H1 (cell line): ENCODE results near the gene ASCC1. TPM values are rescaled to one million over a fixed set of nuclear protein-coding genes. Genes with fewer than 3 reads are reported as not detected.

ENCODE experiments used
- CTCF ChIA-PET: fragments of 300-600 bp; sonication (Branson Sonifier 250); formaldehyde crosslinking; loops from one replicate; lab custom pipeline; 2021; ENCODE audit not compliant: partially characterized antibody; lab: Charles Lee
- POLR2A ChIA-PET: fragments of 300-600 bp; sonication (Branson Sonifier 250); formaldehyde crosslinking; loops from one replicate; lab custom pipeline; 2021; ENCODE audit warnings: inconsistent platforms; ENCODE audit not compliant: partially characterized antibody; lab: Charles Lee
- DNase-seq, 2 experiments: peaks; one replicate each; pipeline versions ENCODE4 v3.0.0 to v3.0.0-alpha.2; 2010 to 2022; ENCODE audit warnings: low spot score in 2 of 2, low read depth in 1 of 2, mixed read lengths in 1 of 2
- FAIRE-seq: peaks from 2 replicates; lab custom pipeline; 2011; peaks lifted over from hg19 to GRCh38; lab: Jason Lieb, UNC
- H2AFZ ChIP-seq: 2 replicates; pipeline ENCODE4 v1.8.1; 2012; ENCODE audit warnings: low read length, inconsistent platforms
- H2AK5ac ChIP-seq: 2 replicates; pipeline ENCODE4 v1.6.1; 2013; ENCODE audit warnings: low read depth, low read length
- H2BK120ac ChIP-seq: replicated peaks from 2 replicates; pipeline ENCODE3; 2013; ENCODE audit warnings: low read depth, low read length, inconsistent platforms
- H2BK12ac ChIP-seq: 2 replicates; pipeline ENCODE4 v1.6.1; 2013; ENCODE audit warnings: low read depth, low read length
- H2BK15ac ChIP-seq: 2 replicates; pipeline ENCODE4 v1.6.1; 2013; ENCODE audit warnings: low read length
- H2BK20ac ChIP-seq: 2 replicates; pipeline ENCODE4 v1.6.1; 2013; ENCODE audit warnings: low read length
- H2BK5ac ChIP-seq: 2 replicates; pipeline ENCODE4 v1.6.1; 2013; ENCODE audit warnings: low read depth, low read length
- H3K14ac ChIP-seq: 2 replicates; pipeline ENCODE4 v1.6.1; 2013; ENCODE audit warnings: inconsistent platforms; ENCODE audit not compliant: insufficient read length
- H3K18ac ChIP-seq: 2 replicates; pipeline ENCODE4 v1.6.1; 2013; ENCODE audit warnings: low read length; ENCODE audit errors: extremely low read depth
- H3K23ac ChIP-seq: 2 replicates; pipeline ENCODE4 v1.6.1; 2013; ENCODE audit warnings: inconsistent platforms; ENCODE audit not compliant: insufficient read length
- H3K23me2 ChIP-seq: 2 replicates; pipeline ENCODE4 v1.6.1; 2013; ENCODE audit warnings: low read depth, low read length
- H3K27ac ChIP-seq: 2 replicates; pipeline ENCODE4 v1.6.1; 2011; ENCODE audit warnings: low read depth, low read length, inconsistent platforms
- H3K27me3 ChIP-seq, 4 experiments: replicated peaks in 1 of 4; 1 replicate in 1 of 4; 2 replicates in 3 of 4; pipeline versions ENCODE4 v1.6.1 to v1.8.1; 2011 to 2013; ENCODE audit warnings: low read length in 3 of 4, mild to moderate bottlenecking in 3 of 4, inconsistent platforms in 2 of 4, mixed read lengths in 2 of 4, moderate library complexity in 1 of 4; ENCODE audit not compliant: control insufficient read depth in 3 of 4, insufficient read depth in 3 of 4; ENCODE audit errors: extremely low read depth in 1 of 4
- H3K36me3 ChIP-seq, 4 experiments: 2 replicates each; pipeline versions ENCODE4 v1.6.1 to v1.8.1; 2011 to 2013; ENCODE audit warnings: mild to moderate bottlenecking in 4 of 4, low read length in 3 of 4, moderate library complexity in 2 of 4, control low read depth in 1 of 4, inconsistent platforms in 1 of 4; ENCODE audit not compliant: insufficient read depth in 4 of 4, control insufficient read depth in 2 of 4
- H3K4ac ChIP-seq: replicated peaks from 2 replicates; pipeline ENCODE3; 2013; ENCODE audit warnings: low read length, low read depth, mixed read lengths, inconsistent platforms; ENCODE audit not compliant: insufficient read length
- H3K4me1 ChIP-seq, 4 experiments: replicated peaks in 1 of 4; 1 replicate in 1 of 4; 2 replicates in 3 of 4; pipeline versions ENCODE4 v1.6.1 to v1.8.1; 2011 to 2013; ENCODE audit warnings: low read length in 3 of 4, inconsistent platforms in 2 of 4, mixed read lengths in 1 of 4; ENCODE audit not compliant: insufficient read depth in 4 of 4, control insufficient read depth in 3 of 4
- H3K4me2 ChIP-seq, 2 experiments: 2 replicates each; pipeline versions ENCODE4 v1.6.1 to v1.8.1; 2011 to 2013; ENCODE audit warnings: low read depth in 2 of 2, low read length in 2 of 2, control low read depth in 1 of 2, inconsistent platforms in 1 of 2, mild to moderate bottlenecking in 1 of 2; ENCODE audit not compliant: insufficient read depth in 1 of 2
- H3K4me3 ChIP-seq, 4 experiments: fragments of 200-600, 300-600 bp in 1 of 4; sonication (generic), shearing (Covaris generic), sonication (Bioruptor Twin) in 1 of 4; 2 replicates each; pipeline versions ENCODE4 v1.5.1 to v1.8.1; 2011 to 2016; ENCODE audit warnings: low read length in 4 of 4, low read depth in 3 of 4, control low read depth in 2 of 4, inconsistent platforms in 2 of 4, mild to moderate bottlenecking in 2 of 4, mixed read lengths in 1 of 4, moderate library complexity in 1 of 4; ENCODE audit not compliant: insufficient read depth in 2 of 4; ENCODE audit errors: extremely low read depth in 1 of 4
- H3K56ac ChIP-seq: replicated peaks from 2 replicates; pipeline ENCODE3; 2013; ENCODE audit warnings: low read depth, mild to moderate bottlenecking, mixed read lengths, low read length, inconsistent platforms; ENCODE audit not compliant: insufficient read length
- H3K79me1 ChIP-seq: 2 replicates; pipeline ENCODE4 v1.6.1; 2013; ENCODE audit warnings: low read depth, low read length, control low read depth
- H3K79me2 ChIP-seq, 2 experiments: 2 replicates each; pipeline versions ENCODE4 v1.6.1 to v1.8.1; 2012 to 2013; ENCODE audit warnings: low read length in 2 of 2, mild to moderate bottlenecking in 2 of 2, inconsistent platforms in 1 of 2; ENCODE audit not compliant: insufficient read depth in 2 of 2, control insufficient read depth in 1 of 2
- H3K9ac ChIP-seq, 4 experiments: replicated peaks in 1 of 4; 1 replicate in 1 of 4; 2 replicates in 3 of 4; pipeline versions ENCODE4 v1.6.1 to v1.8.1; 2011 to 2013; ENCODE audit warnings: low read depth in 3 of 4, low read length in 3 of 4, control low read depth in 2 of 4, mild to moderate bottlenecking in 2 of 4, moderate library complexity in 2 of 4, inconsistent platforms in 1 of 4; ENCODE audit errors: extremely low read depth in 1 of 4
- H3K9me3 ChIP-seq, 2 experiments: 2 replicates each; pipeline versions ENCODE4 v1.6.1 to v1.8.1; 2012 to 2013; ENCODE audit warnings: mild to moderate bottlenecking in 2 of 2, moderate library complexity in 2 of 2, control low read depth in 1 of 2, inconsistent platforms in 1 of 2, low read depth in 1 of 2, low read length in 1 of 2, mixed read lengths in 1 of 2; ENCODE audit not compliant: insufficient read depth in 2 of 2
- H4K20me1 ChIP-seq, 2 experiments: replicated peaks in 1 of 2; 2 replicates each; pipeline versions ENCODE3 to v1.8.1; 2011 to 2013; ENCODE audit warnings: inconsistent platforms in 2 of 2, low read length in 2 of 2, mild to moderate bottlenecking in 1 of 2; ENCODE audit not compliant: insufficient read depth in 2 of 2, control insufficient read depth in 1 of 2
- H4K5ac ChIP-seq: 2 replicates; pipeline ENCODE4 v1.6.1; 2013; ENCODE audit warnings: low read length, low read depth, mixed read lengths, inconsistent platforms; ENCODE audit not compliant: insufficient read length
- H4K8ac ChIP-seq: 2 replicates; pipeline ENCODE4 v1.8.0; 2013; ENCODE audit warnings: mild to moderate bottlenecking, moderate library complexity, low read length, inconsistent platforms; ENCODE audit not compliant: insufficient read depth; ENCODE audit errors: extremely low read depth
- H4K91ac ChIP-seq: replicated peaks from 2 replicates; pipeline ENCODE3; 2013; ENCODE audit warnings: low read length, mixed read lengths, inconsistent platforms; ENCODE audit not compliant: insufficient read length
- BCL11A ChIP-seq, 2 experiments: IDR thresholded peaks; one replicate each; pipeline ENCODE4 v1.6.1; 2011; ENCODE audit warnings: low read depth in 2 of 2, low read length in 2 of 2, mild to moderate bottlenecking in 2 of 2
- BRCA1 ChIP-seq: IDR thresholded peaks from 2 replicates; pipeline ENCODE4 v1.6.1; 2012; ENCODE audit warnings: low read depth, low read length, improper control_type of control experiment
- CEBPB ChIP-seq: IDR thresholded peaks from 2 replicates; pipeline ENCODE4 v1.6.1; 2012; ENCODE audit warnings: low read depth, low read length
- FOSL1 ChIP-seq: IDR thresholded peaks from 2 replicates; pipeline ENCODE4 v1.6.1; 2011; ENCODE audit warnings: mild to moderate bottlenecking, low read depth, low read length, moderate library complexity; ENCODE audit not compliant: insufficient read depth
- GABPA ChIP-seq: IDR thresholded peaks from 2 replicates; pipeline ENCODE4 v1.6.1; 2011; ENCODE audit warnings: mild to moderate bottlenecking, low read length, moderate library complexity, borderline replicate concordance; ENCODE audit not compliant: insufficient read depth
- GTF2F1 ChIP-seq: IDR thresholded peaks from 2 replicates; pipeline ENCODE4 v1.6.1; 2012; ENCODE audit warnings: low read depth, low read length, improper control_type of control experiment, borderline replicate concordance
- HDAC6 ChIP-seq: IDR thresholded peaks from one replicate; pipeline ENCODE4 v1.7.1; 2012; ENCODE audit warnings: low read depth, mild to moderate bottlenecking, inconsistent platforms, low read length, moderate library complexity
- KDM4A ChIP-seq: IDR thresholded peaks from one replicate; pipeline ENCODE4 v1.7.1; 2012; ENCODE audit warnings: low read depth, mild to moderate bottlenecking, moderate library complexity, low read length, inconsistent platforms; ENCODE audit not compliant: severe bottlenecking
- SAP30 ChIP-seq: fragments of 300-600 bp; sonication (generic); IDR thresholded peaks from 2 replicates; pipeline ENCODE4 v1.7.1; 2012; ENCODE audit warnings: low read length, moderate library complexity, mild to moderate bottlenecking, inconsistent platforms; ENCODE audit not compliant: insufficient read depth, insufficient replicate concordance
- SIX5 ChIP-seq: IDR thresholded peaks from 2 replicates; pipeline ENCODE4 v1.6.1; 2011; ENCODE audit warnings: mild to moderate bottlenecking, low read depth, low read length
- SP2 ChIP-seq: IDR thresholded peaks from 2 replicates; pipeline ENCODE4 v1.6.1; 2012; ENCODE audit warnings: mild to moderate bottlenecking, low read length, inconsistent platforms
- SP4 ChIP-seq: IDR thresholded peaks from 2 replicates; pipeline ENCODE4 v1.6.1; 2012; ENCODE audit warnings: low read length, inconsistent platforms
- TEAD4 ChIP-seq: IDR thresholded peaks from 2 replicates; pipeline ENCODE4 v1.6.1; 2012; ENCODE audit warnings: low read depth, low read length, inconsistent platforms, mixed read lengths
- polyA plus RNA-seq, 7 experiments: library from polyadenylated mRNA; depleted of rRNA in 3 of 7; stranded (reverse) in 5 of 7; unstranded in 2 of 7; fragments of >200 nt in 5 of 7; fragments of 200-250 nt in 2 of 7; gene quantifications; 1 replicate in 5 of 7; 2 replicates in 1 of 7; 4 replicates in 1 of 7; pipeline versions ENCODE4 v1.2.1 to v1.2.3, GENCODE V29; 2011 to 2013; ENCODE audit warnings: missing spikeins in 2 of 7, mixed read lengths in 2 of 7
- total RNA-seq: library from RNA; stranded (reverse); fragmentation: NEBNext Ultra II Directional; extraction: Animal tissue kit (Norgen Biotek cat#: 25700); gene quantifications from 2 replicates; pipeline ENCODE4 v1.2.1, GENCODE V29; 2021

The ASCC1 gene
- total and polyA plus RNA-seq, 2 of the 8 experiments (the other 6 are each of a cell fraction or from before 2014, with no cell fraction given), result 25.6 to 35.8 TPM

GRCh38 chr10:72174297-72174662, 41.8 kb downstream of the ASCC1 start:
- Histone ChIP-seq H4K91ac (no peak overlapping the region), H2BK120ac (no peak overlapping the region), H3K18ac (no peak overlapping the region), H3K9ac (no peak overlapping the region), H3K4me1 (no peaks in the 10 kb centered on the region)
- DNase-seq, result no peak
- TF ChIP-seq SP2 (no peak), BCL11A (IDR thresholded peaks at IDR 0.05; ENCODE audit: low read depth in 2 of 2, low read length in 2 of 2) (no peak), HDAC6 (no peak), CEBPB (no peak), SP4 (no peak), GTF2F1 (no peak), BRCA1 (no peak), KDM4A (no peak), FOSL1 (no peak), SAP30 (no peak), SIX5 (no peak), TEAD4 (no peak), GABPA (no peak)
- TF ChIP-seq, all 59 proteins: peak for 0
- no peak overlapping the region for H2BK15ac ChIP-seq
- no peak overlapping the region for H4K5ac ChIP-seq
- H2AK5ac ChIP-seq, result no peak overlapping the region
- H3K4me2 ChIP-seq, result no peak overlapping the region
- no peak overlapping the region for H3K56ac ChIP-seq
- no peaks in the 10 kb centered on the region for H3K27me3 ChIP-seq
- POLR2A ChIA-PET, result interaction anchor here (0.7 to 1.4 kb wide), 4 partner anchors 14 to 101 kb away, joined by 3 to 6 read pairs (median 4); partner anchors contain the start of gene DDIT4
- no peaks in the 10 kb centered on the region for H3K79me1 ChIP-seq
- H3K23ac ChIP-seq, result no peak overlapping the region
- no peak overlapping the region for H4K8ac ChIP-seq
- no peak for FAIRE-seq
- H2AFZ ChIP-seq, result no peak overlapping the region
- CTCF ChIA-PET, result interaction anchor here (1.3 kb wide), 2 partner anchors 15 to 42 kb away, joined by 4 read pairs; no protein-coding TSS in a partner anchor
- no peaks in the 10 kb centered on the region for H3K79me2 ChIP-seq
- H4K20me1 ChIP-seq, result no peaks in the 10 kb centered on the region
- no peak overlapping the region for H3K27ac ChIP-seq
- no peaks in the 10 kb centered on the region for H3K36me3 ChIP-seq
- no peak overlapping the region for H2BK5ac ChIP-seq
- no peak overlapping the region for H3K4me3 ChIP-seq
- H2BK12ac ChIP-seq, result no peak overlapping the region
- no peak overlapping the region for H3K4ac ChIP-seq
- H3K9me3 ChIP-seq, result no peaks in the 10 kb centered on the region
- no peaks in the 10 kb centered on the region for H3K23me2 ChIP-seq
- no peak overlapping the region for H3K14ac ChIP-seq
- no peak overlapping the region for H2BK20ac ChIP-seq
